Rectal smooth muscle tissue (tissue), 1 donor: Measurements from ENCODE around the gene TDRD9.

Source experiments
- H3K27ac ChIP-seq: one replicate; pipeline ENCODE4 v1.7.0; 2013; ENCODE audit warnings: low read depth, low read length, inconsistent platforms
- H3K27me3 ChIP-seq: one replicate; pipeline ENCODE4 v1.7.0; 2013; ENCODE audit warnings: low read length; ENCODE audit not compliant: control insufficient read depth, insufficient read depth
- H3K36me3 ChIP-seq: one replicate; pipeline ENCODE4 v1.7.0; 2013; ENCODE audit warnings: low read length; ENCODE audit not compliant: control insufficient read depth, insufficient read depth
- H3K4me1 ChIP-seq: one replicate; pipeline ENCODE4 v1.7.0; 2013; ENCODE audit warnings: low read length; ENCODE audit not compliant: control insufficient read depth, insufficient read depth
- H3K4me3 ChIP-seq: one replicate; pipeline ENCODE4 v1.7.0; 2013; ENCODE audit warnings: low read length
- H3K9ac ChIP-seq: one replicate; pipeline ENCODE4 v1.7.0; 2013; ENCODE audit warnings: low read length

The TDRD9 gene

GRCh38 chr14:103989034-103989433, 60.8 kb downstream of the TDRD9 start:
- Histone ChIP-seq H3K36me3 (no peaks in the 10 kb centered on the region), H3K4me1 (no peaks in the 10 kb centered on the region), H3K9ac (no peak overlapping the region), H3K4me3 (no peak overlapping the region), H3K27me3 (peaks cover 2% of the 10 kb centered on the region), H3K27ac (no peak overlapping the region)

GRCh38 chr14:103989964-103990363, 61.7 kb downstream of the TDRD9 start:
- Histone ChIP-seq H3K4me1 (no peaks in the 10 kb centered on the region), H3K9ac (no peak overlapping the region), H3K27me3 (peaks cover 2% of the 10 kb centered on the region), H3K4me3 (no peak overlapping the region), H3K36me3 (no peaks in the 10 kb centered on the region), H3K27ac (no peak overlapping the region)

GRCh38 chr14:103994535-103995184, 66.4 kb downstream of the TDRD9 start:
- Histone ChIP-seq H3K4me3 (no peak overlapping the region), H3K27me3 (peaks cover 8% of the 10 kb centered on the region), H3K9ac (no peak overlapping the region), H3K36me3 (no peaks in the 10 kb centered on the region), H3K27ac (no peak overlapping the region), H3K4me1 (no peaks in the 10 kb centered on the region)

- H3K4me1 ChIP-seq = no peaks in the 10 kb centered on the region
- peaks cover 5% of the 10 kb centered on the region for H3K27me3 ChIP-seq
- H3K36me3 ChIP-seq = no peaks in the 10 kb centered on the region
- H3K27ac ChIP-seq = no peak overlapping the region
- H3K4me3 ChIP-seq = no peak overlapping the region
- H3K9ac ChIP-seq = no peak overlapping the region
Observed at GRCh38 chr14:103995876-103996275, 67.6 kb downstream of the TDRD9 start.

- H3K27ac ChIP-seq = no peak overlapping the region
Observed at GRCh38 chr14:103997391-103997790, 69.1 kb downstream of the TDRD9 start.

GRCh38 chr14:103998027-103998426, 69.8 kb downstream of the TDRD9 start:
- no peak overlapping the region for H3K9ac ChIP-seq
- peaks cover 5% of the 10 kb centered on the region for H3K27me3 ChIP-seq
- no peak overlapping the region for H3K27ac ChIP-seq
- H3K36me3 ChIP-seq = no peaks in the 10 kb centered on the region
- no peaks in the 10 kb centered on the region for H3K4me1 ChIP-seq
- H3K4me3 ChIP-seq = no peak overlapping the region

More at GRCh38 chr14:103997391-103997790, 69.1 kb downstream of the TDRD9 start:
- Histone ChIP-seq H3K36me3 (no peaks in the 10 kb centered on the region), H3K4me3 (no peak overlapping the region), H3K4me1 (no peaks in the 10 kb centered on the region), H3K27me3 (peaks cover 5% of the 10 kb centered on the region), H3K9ac (no peak overlapping the region)

- H3K27ac ChIP-seq = no peak overlapping the region
- H3K27me3 ChIP-seq = peaks cover 5% of the 10 kb centered on the region
- H3K9ac ChIP-seq = no peak overlapping the region
- H3K4me3 ChIP-seq = no peak overlapping the region
- no peaks in the 10 kb centered on the region for H3K4me1 ChIP-seq
- no peaks in the 10 kb centered on the region for H3K36me3 ChIP-seq
Observed at GRCh38 chr14:103999795-104000440, 71.7 kb downstream of the TDRD9 start.

GRCh38 chr14:104001003-104001402, 72.7 kb downstream of the TDRD9 start:
- H3K27ac ChIP-seq = no peak overlapping the region
- peaks cover 5% of the 10 kb centered on the region for H3K27me3 ChIP-seq
- H3K4me1 ChIP-seq = no peaks in the 10 kb centered on the region
- H3K36me3 ChIP-seq = no peaks in the 10 kb centered on the region
- H3K4me3 ChIP-seq = no peak overlapping the region
- H3K9ac ChIP-seq = no peak overlapping the region

GRCh38 chr14:104003616-104004015, 75.4 kb downstream of the TDRD9 start:
- no peaks in the 10 kb centered on the region for H3K36me3 ChIP-seq
- no peak overlapping the region for H3K9ac ChIP-seq
- H3K27ac ChIP-seq = no peak overlapping the region
- no peaks in the 10 kb centered on the region for H3K27me3 ChIP-seq
- no peaks in the 10 kb centered on the region for H3K4me1 ChIP-seq
- no peak overlapping the region for H3K4me3 ChIP-seq

- no peaks in the 10 kb centered on the region for H3K4me1 ChIP-seq
- no peak overlapping the region for H3K27ac ChIP-seq
- no peak overlapping the region for H3K9ac ChIP-seq
- no peaks in the 10 kb centered on the region for H3K27me3 ChIP-seq
- no peak overlapping the region for H3K4me3 ChIP-seq
- no peaks in the 10 kb centered on the region for H3K36me3 ChIP-seq
Observed at GRCh38 chr14:104004849-104005248, 76.6 kb downstream of the TDRD9 start.

GRCh38 chr14:104005489-104005888, 77.2 kb downstream of the TDRD9 start:
- no peaks in the 10 kb centered on the region for H3K27me3 ChIP-seq
- H3K4me1 ChIP-seq = no peaks in the 10 kb centered on the region
- H3K4me3 ChIP-seq = no peak overlapping the region
- H3K36me3 ChIP-seq = no peaks in the 10 kb centered on the region
- H3K27ac ChIP-seq = no peak overlapping the region
- no peak overlapping the region for H3K9ac ChIP-seq

- Histone ChIP-seq H3K9ac (no peak overlapping the region), H3K36me3 (no peaks in the 10 kb centered on the region), H3K4me1 (no peaks in the 10 kb centered on the region), H3K27ac (no peak overlapping the region), H3K4me3 (no peak overlapping the region), H3K27me3 (no peaks in the 10 kb centered on the region)
Observed at GRCh38 chr14:104007121-104007520, 78.9 kb downstream of the TDRD9 start.

- Histone ChIP-seq H3K4me1 (no peaks in the 10 kb centered on the region), H3K27me3 (no peaks in the 10 kb centered on the region), H3K9ac (no peak overlapping the region), H3K27ac (no peak overlapping the region), H3K4me3 (no peak overlapping the region), H3K36me3 (no peaks in the 10 kb centered on the region)
Observed at GRCh38 chr14:104009297-104009696, 81.0 kb downstream of the TDRD9 start.
